Measurements from ENCODE around the gene YJEFN3.

YJEFN3 gene

DNA sequence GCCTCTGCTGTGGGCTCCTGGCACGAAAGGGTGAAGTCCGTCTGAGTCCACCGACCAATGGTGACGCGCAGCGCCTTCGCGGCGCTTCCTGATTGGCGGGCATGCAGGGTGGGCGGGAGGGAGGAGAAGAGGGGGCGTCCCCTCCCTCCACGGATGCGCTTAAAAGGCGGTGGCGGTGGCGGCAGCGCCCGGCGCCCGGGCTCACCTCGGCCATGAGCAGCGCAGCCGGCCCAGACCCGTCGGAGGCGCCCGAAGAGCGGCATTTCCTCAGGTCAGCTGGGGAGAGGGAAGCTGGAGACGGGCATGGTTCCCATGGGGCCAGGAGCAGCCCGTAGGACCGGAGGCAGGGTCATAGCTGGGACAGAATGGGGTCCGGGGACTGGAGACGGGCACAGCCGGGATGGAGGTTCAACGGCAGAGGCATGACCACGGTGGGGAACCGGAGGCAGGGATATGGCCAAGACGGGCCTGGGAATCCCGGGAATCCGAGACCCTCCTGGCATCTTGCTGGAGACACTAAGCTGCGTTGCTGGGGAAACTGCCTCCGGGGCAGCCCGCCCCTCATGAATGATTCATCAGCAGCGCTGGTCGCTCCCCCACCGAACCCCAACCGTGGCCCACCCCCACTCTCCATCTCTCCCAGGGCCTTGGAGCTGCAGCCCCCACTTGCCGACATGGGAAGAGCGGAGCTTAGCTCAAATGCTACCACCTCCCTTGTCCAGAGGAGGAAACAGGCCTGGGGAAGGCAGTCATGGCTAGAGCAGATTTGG lies at the start of gene YJEFN3:
Gene YJEFN3 (plus strand): TSS at position 191 of the 770 bp plus-strand sequence. CDS start 22 bp downstream, at position 213.
- DNase-seq (ENCODE audit: low read depth), result no peak

DNA sequence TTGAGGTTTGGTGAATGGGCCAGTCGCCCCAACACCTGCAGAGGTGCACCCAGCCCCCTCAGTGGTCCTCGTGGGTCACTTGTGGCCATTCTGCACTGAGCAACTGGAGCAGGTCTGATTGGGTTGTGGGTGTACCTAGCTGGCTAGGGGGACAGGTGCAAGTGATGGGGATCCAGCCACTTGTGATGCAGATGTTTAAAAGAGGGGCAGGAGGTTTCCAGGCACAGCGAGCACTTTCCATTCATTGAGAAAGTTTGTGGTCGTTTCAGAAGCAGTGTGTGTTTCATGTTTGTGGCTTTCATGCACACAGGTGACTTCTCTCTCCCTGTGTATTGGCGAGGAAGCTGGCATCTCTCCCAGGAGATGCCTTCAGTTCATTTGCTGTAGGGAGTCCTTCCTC lies 48.0 kb upstream of the YJEFN3 start:
- DNase-seq (ENCODE audit: low read depth), result no peak

DNA sequence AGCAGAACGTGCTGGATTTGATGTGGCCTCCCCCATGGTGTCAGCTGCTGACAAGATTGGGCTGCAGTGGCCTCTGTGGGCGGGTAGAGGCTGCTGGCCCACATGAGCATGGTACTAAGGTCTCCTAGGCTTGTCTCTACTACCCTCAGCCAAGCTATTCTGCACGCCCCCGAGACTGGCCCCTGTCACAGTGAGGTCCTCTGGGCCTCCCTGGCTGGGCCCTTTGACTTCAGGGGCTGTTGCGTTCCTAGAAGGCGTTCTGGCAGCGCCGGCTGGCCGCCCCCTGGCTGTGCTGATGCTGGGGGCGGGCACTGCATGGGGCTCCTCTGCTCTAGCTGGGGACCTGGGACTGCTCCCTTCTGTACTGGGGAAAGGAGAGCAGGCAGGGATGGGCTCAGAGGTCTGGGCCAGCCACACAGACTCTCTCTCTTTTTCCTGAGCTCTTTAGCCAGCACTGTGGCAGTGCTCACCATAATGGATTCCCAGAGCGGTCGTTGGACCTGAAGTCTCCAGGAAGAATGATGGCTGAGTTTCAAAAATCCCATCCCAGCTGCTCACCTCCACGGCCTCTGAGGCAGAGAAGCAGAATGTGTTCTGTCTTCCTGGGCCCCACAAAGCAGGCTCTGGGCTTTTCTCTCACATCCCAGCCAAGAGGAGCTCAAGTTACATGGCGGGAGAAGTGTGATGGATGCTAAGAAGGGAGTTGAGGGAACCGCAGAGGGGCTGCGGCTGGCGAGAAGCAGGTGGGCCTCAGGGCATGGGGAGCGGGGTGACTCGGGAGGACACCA lies 45.7 kb upstream of the YJEFN3 start:
- DNase-seq (ENCODE audit: low read depth), result no peak

DNA sequence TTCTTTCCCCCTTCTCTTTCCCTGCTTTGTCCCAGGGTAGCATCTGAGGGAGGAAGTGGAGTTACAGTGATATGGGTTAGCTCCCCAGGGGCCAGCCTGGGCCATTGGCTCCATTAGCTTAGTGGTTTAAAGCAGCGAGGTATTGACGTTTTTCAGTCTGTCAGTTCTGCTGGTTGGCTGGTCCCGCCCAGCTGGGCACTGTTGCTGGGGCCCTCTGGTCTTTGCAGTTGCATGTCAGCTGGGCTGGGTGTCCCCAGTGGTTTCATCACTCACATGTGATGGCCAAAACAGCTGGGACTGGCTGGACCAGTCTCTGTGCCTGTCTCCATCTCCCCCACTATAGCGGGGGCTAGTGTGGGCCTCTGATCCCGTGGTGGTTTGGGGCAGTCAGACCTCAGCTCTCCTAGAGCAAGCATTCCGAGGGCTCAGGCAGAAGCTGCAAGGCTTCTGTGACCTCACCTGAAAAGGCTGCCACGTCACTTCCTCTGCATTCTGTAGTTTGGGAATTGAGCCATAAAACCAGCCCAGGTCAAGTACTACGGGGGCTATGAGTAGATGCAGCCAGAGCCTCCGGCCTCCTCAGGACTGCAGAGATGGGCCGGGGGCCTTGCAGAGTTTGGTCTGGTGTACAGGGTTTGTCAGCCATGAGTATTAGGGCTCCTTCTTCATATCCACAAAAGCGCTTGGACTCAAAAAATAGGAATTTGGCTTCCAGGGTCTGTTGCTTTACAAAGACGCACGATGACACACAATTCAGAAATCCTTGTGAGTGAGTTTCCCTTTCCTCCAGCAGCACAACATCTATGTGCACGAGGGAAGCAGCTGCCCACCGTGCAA lies 43.3 kb upstream of the YJEFN3 start:
- DNase-seq (ENCODE audit: low read depth), result no peak

- no peak for DNase-seq (ENCODE audit: low read depth)
Observed at GRCh38 chr19:19485998-19486290, 42.8 kb upstream of the YJEFN3 start.

DNA sequence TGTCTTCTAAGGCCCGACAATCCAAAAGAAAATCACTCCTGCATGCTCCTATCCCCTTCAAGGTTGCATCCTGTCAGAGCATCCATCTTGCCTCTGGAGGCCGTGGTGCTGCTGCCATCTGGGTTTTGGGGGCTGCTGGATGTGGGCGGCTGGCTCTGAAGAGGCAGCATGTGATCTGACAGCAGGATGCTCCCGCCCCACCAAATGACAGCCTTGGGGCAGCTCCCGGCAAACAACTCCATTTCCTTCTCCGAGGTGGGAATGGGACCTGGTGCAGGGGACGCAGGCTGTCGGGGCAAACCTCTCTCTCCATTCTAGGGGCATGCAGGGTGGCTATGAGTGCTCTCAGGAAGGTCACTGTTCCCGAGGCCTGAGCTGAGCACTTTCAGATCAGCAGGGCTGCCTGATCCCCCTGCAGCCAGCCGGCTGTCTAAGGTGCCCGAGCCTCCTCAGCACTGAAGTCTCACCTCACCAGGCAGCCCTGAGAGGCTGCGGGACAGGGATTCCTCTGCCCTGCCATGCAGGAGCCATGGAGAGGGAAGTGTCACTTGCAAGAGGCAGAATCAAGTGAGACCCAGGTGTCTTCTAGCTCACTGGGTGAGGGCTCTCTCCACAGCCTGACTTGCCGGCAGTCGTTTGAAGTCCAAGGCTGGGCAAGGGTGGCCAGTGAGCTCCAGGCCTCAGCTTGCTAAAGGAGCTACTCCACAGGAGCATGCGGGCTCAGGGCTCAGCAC lies 42.2 kb upstream of the YJEFN3 start:
- no peak for DNase-seq (ENCODE audit: low read depth)

- no peak for DNase-seq (ENCODE audit: low read depth)
Observed at GRCh38 chr19:19487077-19487949, 41.4 kb upstream of the YJEFN3 start.

- no peak for DNase-seq (ENCODE audit: low read depth)
Observed at GRCh38 chr19:19487950-19488874, 40.5 kb upstream of the YJEFN3 start.

DNA sequence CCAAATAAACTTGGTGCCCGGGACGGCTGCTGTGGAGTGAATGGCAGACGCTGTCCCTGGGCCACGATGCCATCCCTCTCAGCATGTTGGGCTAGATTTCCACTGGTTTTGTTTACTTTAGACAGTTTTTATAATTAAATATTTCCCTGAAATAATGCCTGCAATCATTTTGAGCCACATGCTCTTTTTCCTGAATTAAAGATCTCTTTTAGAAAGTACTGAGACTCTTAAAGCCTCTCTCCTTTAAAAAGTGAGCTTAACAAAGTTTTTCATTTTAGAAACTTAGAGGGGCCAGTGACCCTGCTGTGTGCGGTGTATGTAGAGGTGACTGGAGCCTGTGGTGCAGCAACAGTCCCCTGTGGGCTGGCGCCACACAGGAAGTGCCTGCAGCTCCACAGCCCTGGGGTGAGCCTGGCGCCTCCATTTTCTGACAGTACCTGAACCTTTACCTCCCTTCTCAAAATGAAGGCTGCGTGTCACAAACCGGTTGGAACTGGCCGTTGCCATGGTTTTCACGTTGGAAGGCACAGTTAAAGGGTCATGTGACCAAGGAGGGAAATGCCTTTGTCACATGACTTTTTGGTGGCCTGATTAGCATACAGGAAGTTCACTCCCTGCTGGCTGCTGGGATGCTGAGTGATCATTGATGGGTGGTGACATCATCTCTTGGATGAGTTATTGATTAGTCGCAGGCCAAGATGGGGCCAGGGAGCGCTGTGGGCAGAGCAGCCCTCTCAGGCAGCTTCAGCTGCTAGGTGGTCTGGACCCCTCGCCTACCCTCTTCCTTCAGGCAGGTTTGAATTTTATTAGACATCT lies 39.6 kb upstream of the YJEFN3 start:
- DNase-seq (ENCODE audit: low read depth), result peak; percentile 98

- DNase-seq (ENCODE audit: low read depth), result no peak
Observed at GRCh38 chr19:19489804-19490204, 38.9 kb upstream of the YJEFN3 start.

DNA sequence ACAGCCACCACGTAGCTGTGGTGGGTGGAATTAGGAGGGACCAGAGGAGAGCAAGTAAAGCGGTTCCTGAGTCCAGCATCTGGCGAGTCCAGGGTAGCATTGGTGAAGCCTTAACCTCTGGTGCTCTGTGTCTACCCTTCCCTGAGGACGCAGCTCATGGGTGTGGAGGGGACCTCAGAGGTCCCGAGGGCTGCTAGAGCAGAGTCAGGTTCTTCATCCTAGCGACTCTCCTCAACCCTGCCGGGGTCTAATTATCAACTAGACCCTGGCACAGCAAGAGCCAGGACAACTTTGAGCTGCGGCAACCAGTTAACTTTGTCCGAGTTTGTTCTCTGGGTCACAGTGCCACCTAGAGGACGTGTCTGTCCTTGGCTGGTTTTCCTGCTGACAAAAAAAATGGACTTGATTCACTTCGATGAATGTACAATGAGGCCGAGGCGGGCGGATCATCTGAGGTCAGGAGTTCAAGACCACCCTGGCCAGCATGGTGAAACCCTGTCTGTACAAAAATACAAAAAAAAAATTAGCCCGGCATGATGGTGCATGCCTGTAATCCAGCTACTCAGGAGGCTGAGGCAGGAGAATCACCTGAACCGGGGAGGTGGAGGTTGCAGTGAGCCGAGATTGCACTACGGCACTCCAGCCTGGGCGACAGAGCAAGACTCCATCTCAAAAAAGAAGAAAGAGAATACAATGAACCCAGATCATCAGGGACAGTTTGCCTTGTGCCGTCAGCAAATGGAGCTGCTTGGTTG lies 38.3 kb upstream of the YJEFN3 start:
- DNase-seq (ENCODE audit: low read depth), result peak; percentile 69

DNA sequence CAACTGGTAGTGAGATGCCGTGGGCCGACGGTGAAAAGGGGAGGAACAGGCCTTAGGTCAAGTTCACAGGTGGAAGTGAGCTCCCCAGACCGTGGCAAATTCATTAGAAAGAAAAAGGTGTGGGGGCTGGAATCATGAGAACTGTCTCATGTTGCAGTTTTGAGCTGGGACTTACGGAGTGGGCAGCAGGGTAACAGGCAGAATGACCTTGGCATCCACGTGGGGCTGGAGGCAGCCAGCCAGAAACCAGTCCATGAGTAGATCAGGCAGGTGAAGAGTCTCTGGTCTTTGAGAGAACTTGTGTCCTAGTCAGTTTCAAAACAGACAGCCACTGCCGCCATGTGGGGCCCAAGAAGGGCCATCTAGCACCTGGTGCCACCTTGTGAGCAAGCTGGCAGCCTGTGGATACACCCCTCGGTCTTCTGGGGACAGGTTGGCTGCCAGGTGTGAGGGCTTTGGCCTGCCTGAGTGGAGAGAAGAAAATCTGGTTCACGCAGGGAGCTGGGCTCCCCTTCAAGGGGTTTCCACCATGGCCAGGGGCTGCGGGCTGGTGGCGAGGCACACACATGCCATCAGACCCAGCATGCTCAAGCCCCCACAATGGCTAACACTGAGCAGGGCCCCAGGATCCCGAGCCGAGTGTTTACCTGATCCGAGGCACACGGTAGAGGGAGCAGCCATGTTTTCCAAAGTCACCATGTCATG lies 37.2 kb upstream of the YJEFN3 start:
- no peak for DNase-seq (ENCODE audit: low read depth)

- DNase-seq (ENCODE audit: low read depth), result no peak
Observed at GRCh38 chr19:19492026-19492610, 36.6 kb upstream of the YJEFN3 start.

DNA sequence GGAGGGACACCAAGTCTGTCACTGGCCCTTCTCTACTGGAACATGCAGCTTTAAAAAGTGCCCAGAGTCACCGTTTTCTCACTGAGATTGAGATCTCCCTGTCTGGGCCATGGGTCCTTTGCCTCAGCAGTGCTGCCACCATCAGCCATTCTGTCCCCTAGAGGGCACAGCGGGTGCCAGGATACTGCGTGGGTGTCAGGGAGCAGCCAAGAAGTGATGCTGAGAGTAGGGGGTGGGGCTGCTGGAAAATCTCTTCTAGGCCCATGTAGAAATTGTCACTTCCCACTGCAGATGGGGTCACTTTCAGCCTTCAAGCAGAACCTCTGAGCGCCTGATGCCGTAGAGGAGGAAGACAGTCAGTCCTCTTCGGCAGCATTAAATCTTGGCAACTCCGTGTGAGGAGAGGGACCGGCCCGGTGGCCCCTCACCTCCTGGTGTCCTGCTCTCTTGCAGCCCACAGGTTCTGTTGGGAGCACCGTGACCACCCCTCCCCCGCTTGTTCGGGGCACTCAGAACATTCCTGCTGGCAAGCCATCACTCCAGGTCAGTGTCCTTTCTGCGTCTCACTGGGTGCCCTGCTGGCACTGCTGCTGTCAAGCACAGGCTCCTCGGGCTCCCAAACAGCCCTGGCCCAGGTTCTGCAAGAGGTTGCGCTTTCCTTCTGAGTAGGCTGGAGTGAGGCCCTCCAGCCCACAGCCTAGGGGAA lies 34.7 kb upstream of the YJEFN3 start:
- no peak for DNase-seq (ENCODE audit: low read depth)

GRCh38 chr19:19495614-19496603 lies 32.8 kb upstream of the YJEFN3 start:
- DNase-seq (ENCODE audit: low read depth), result no peak
